H1 (cell line): ENCODE measurements around the gene ZFYVE27. TPM values are rescaled to one million over a fixed set of nuclear protein-coding genes. Genes with fewer than 3 reads are reported as not detected.

Experiments used
- CTCF ChIA-PET: fragments of 300-600 bp; sonication (Branson Sonifier 250); formaldehyde crosslinking; loops from one replicate; lab custom pipeline; 2021; ENCODE audit not compliant: partially characterized antibody; lab: Charles Lee
- POLR2A ChIA-PET: fragments of 300-600 bp; sonication (Branson Sonifier 250); formaldehyde crosslinking; loops from one replicate; lab custom pipeline; 2021; ENCODE audit warnings: inconsistent platforms; ENCODE audit not compliant: partially characterized antibody; lab: Charles Lee
- DNase-seq, 2 experiments: peaks; one replicate each; pipeline versions ENCODE4 v3.0.0 to v3.0.0-alpha.2; 2010 to 2022; ENCODE audit warnings: low spot score in 2 of 2, low read depth in 1 of 2, mixed read lengths in 1 of 2
- FAIRE-seq: peaks from 2 replicates; lab custom pipeline; 2011; peaks lifted over from hg19 to GRCh38; lab: Jason Lieb, UNC
- H2AFZ ChIP-seq: 2 replicates; pipeline ENCODE4 v1.8.1; 2012; ENCODE audit warnings: low read length, inconsistent platforms
- H2AK5ac ChIP-seq: 2 replicates; pipeline ENCODE4 v1.6.1; 2013; ENCODE audit warnings: low read depth, low read length
- H2BK120ac ChIP-seq: replicated peaks from 2 replicates; pipeline ENCODE3; 2013; ENCODE audit warnings: low read depth, low read length, inconsistent platforms
- H2BK12ac ChIP-seq: 2 replicates; pipeline ENCODE4 v1.6.1; 2013; ENCODE audit warnings: low read depth, low read length
- H2BK15ac ChIP-seq: 2 replicates; pipeline ENCODE4 v1.6.1; 2013; ENCODE audit warnings: low read length
- H2BK20ac ChIP-seq: 2 replicates; pipeline ENCODE4 v1.6.1; 2013; ENCODE audit warnings: low read length
- H2BK5ac ChIP-seq: 2 replicates; pipeline ENCODE4 v1.6.1; 2013; ENCODE audit warnings: low read depth, low read length
- H3K14ac ChIP-seq: 2 replicates; pipeline ENCODE4 v1.6.1; 2013; ENCODE audit warnings: inconsistent platforms; ENCODE audit not compliant: insufficient read length
- H3K18ac ChIP-seq: 2 replicates; pipeline ENCODE4 v1.6.1; 2013; ENCODE audit warnings: low read length; ENCODE audit errors: extremely low read depth
- H3K23ac ChIP-seq: 2 replicates; pipeline ENCODE4 v1.6.1; 2013; ENCODE audit warnings: inconsistent platforms; ENCODE audit not compliant: insufficient read length
- H3K23me2 ChIP-seq: 2 replicates; pipeline ENCODE4 v1.6.1; 2013; ENCODE audit warnings: low read depth, low read length
- H3K27ac ChIP-seq: 2 replicates; pipeline ENCODE4 v1.6.1; 2011; ENCODE audit warnings: low read depth, low read length, inconsistent platforms
- H3K27me3 ChIP-seq, 4 experiments: replicated peaks in 1 of 4; 1 replicate in 1 of 4; 2 replicates in 3 of 4; pipeline versions ENCODE4 v1.6.1 to v1.8.1; 2011 to 2013; ENCODE audit warnings: low read length in 3 of 4, mild to moderate bottlenecking in 3 of 4, inconsistent platforms in 2 of 4, mixed read lengths in 2 of 4, moderate library complexity in 1 of 4; ENCODE audit not compliant: control insufficient read depth in 3 of 4, insufficient read depth in 3 of 4; ENCODE audit errors: extremely low read depth in 1 of 4
- H3K36me3 ChIP-seq, 4 experiments: 2 replicates each; pipeline versions ENCODE4 v1.6.1 to v1.8.1; 2011 to 2013; ENCODE audit warnings: mild to moderate bottlenecking in 4 of 4, low read length in 3 of 4, moderate library complexity in 2 of 4, control low read depth in 1 of 4, inconsistent platforms in 1 of 4; ENCODE audit not compliant: insufficient read depth in 4 of 4, control insufficient read depth in 2 of 4
- H3K4ac ChIP-seq: replicated peaks from 2 replicates; pipeline ENCODE3; 2013; ENCODE audit warnings: low read length, low read depth, mixed read lengths, inconsistent platforms; ENCODE audit not compliant: insufficient read length
- H3K4me1 ChIP-seq, 4 experiments: replicated peaks in 1 of 4; 1 replicate in 1 of 4; 2 replicates in 3 of 4; pipeline versions ENCODE4 v1.6.1 to v1.8.1; 2011 to 2013; ENCODE audit warnings: low read length in 3 of 4, inconsistent platforms in 2 of 4, mixed read lengths in 1 of 4; ENCODE audit not compliant: insufficient read depth in 4 of 4, control insufficient read depth in 3 of 4
- H3K4me2 ChIP-seq, 2 experiments: 2 replicates each; pipeline versions ENCODE4 v1.6.1 to v1.8.1; 2011 to 2013; ENCODE audit warnings: low read depth in 2 of 2, low read length in 2 of 2, control low read depth in 1 of 2, inconsistent platforms in 1 of 2, mild to moderate bottlenecking in 1 of 2; ENCODE audit not compliant: insufficient read depth in 1 of 2
- H3K4me3 ChIP-seq, 4 experiments: fragments of 200-600, 300-600 bp in 1 of 4; sonication (generic), shearing (Covaris generic), sonication (Bioruptor Twin) in 1 of 4; 2 replicates each; pipeline versions ENCODE4 v1.5.1 to v1.8.1; 2011 to 2016; ENCODE audit warnings: low read length in 4 of 4, low read depth in 3 of 4, control low read depth in 2 of 4, inconsistent platforms in 2 of 4, mild to moderate bottlenecking in 2 of 4, mixed read lengths in 1 of 4, moderate library complexity in 1 of 4; ENCODE audit not compliant: insufficient read depth in 2 of 4; ENCODE audit errors: extremely low read depth in 1 of 4
- H3K56ac ChIP-seq: replicated peaks from 2 replicates; pipeline ENCODE3; 2013; ENCODE audit warnings: low read depth, mild to moderate bottlenecking, mixed read lengths, low read length, inconsistent platforms; ENCODE audit not compliant: insufficient read length
- H3K79me1 ChIP-seq: 2 replicates; pipeline ENCODE4 v1.6.1; 2013; ENCODE audit warnings: low read depth, low read length, control low read depth
- H3K79me2 ChIP-seq, 2 experiments: 2 replicates each; pipeline versions ENCODE4 v1.6.1 to v1.8.1; 2012 to 2013; ENCODE audit warnings: low read length in 2 of 2, mild to moderate bottlenecking in 2 of 2, inconsistent platforms in 1 of 2; ENCODE audit not compliant: insufficient read depth in 2 of 2, control insufficient read depth in 1 of 2
- H3K9ac ChIP-seq, 4 experiments: replicated peaks in 1 of 4; 1 replicate in 1 of 4; 2 replicates in 3 of 4; pipeline versions ENCODE4 v1.6.1 to v1.8.1; 2011 to 2013; ENCODE audit warnings: low read depth in 3 of 4, low read length in 3 of 4, control low read depth in 2 of 4, mild to moderate bottlenecking in 2 of 4, moderate library complexity in 2 of 4, inconsistent platforms in 1 of 4; ENCODE audit errors: extremely low read depth in 1 of 4
- H3K9me3 ChIP-seq, 2 experiments: 2 replicates each; pipeline versions ENCODE4 v1.6.1 to v1.8.1; 2012 to 2013; ENCODE audit warnings: mild to moderate bottlenecking in 2 of 2, moderate library complexity in 2 of 2, control low read depth in 1 of 2, inconsistent platforms in 1 of 2, low read depth in 1 of 2, low read length in 1 of 2, mixed read lengths in 1 of 2; ENCODE audit not compliant: insufficient read depth in 2 of 2
- H4K20me1 ChIP-seq, 2 experiments: replicated peaks in 1 of 2; 2 replicates each; pipeline versions ENCODE3 to v1.8.1; 2011 to 2013; ENCODE audit warnings: inconsistent platforms in 2 of 2, low read length in 2 of 2, mild to moderate bottlenecking in 1 of 2; ENCODE audit not compliant: insufficient read depth in 2 of 2, control insufficient read depth in 1 of 2
- H4K5ac ChIP-seq: 2 replicates; pipeline ENCODE4 v1.6.1; 2013; ENCODE audit warnings: low read length, low read depth, mixed read lengths, inconsistent platforms; ENCODE audit not compliant: insufficient read length
- H4K8ac ChIP-seq: 2 replicates; pipeline ENCODE4 v1.8.0; 2013; ENCODE audit warnings: mild to moderate bottlenecking, moderate library complexity, low read length, inconsistent platforms; ENCODE audit not compliant: insufficient read depth; ENCODE audit errors: extremely low read depth
- H4K91ac ChIP-seq: replicated peaks from 2 replicates; pipeline ENCODE3; 2013; ENCODE audit warnings: low read length, mixed read lengths, inconsistent platforms; ENCODE audit not compliant: insufficient read length
- CBX5 ChIP-seq: fragments of 300-800, 300-1000 bp; sonication (generic); IDR thresholded peaks from 2 replicates; pipeline ENCODE4 v1.7.1; 2016; ENCODE audit warnings: antibody characterized with exemption, low read length, low read depth
- GABPA ChIP-seq: IDR thresholded peaks from 2 replicates; pipeline ENCODE4 v1.6.1; 2011; ENCODE audit warnings: mild to moderate bottlenecking, low read length, moderate library complexity, borderline replicate concordance; ENCODE audit not compliant: insufficient read depth
- HDAC2 ChIP-seq, 2 experiments: fragments of 300-600 bp in 1 of 2; sonication (generic) in 1 of 2; IDR thresholded peaks; 2 replicates each; pipeline ENCODE4 v1.6.1; 2011 to 2012; ENCODE audit warnings: low read depth in 2 of 2, low read length in 2 of 2, mild to moderate bottlenecking in 2 of 2, moderate library complexity in 2 of 2, borderline replicate concordance in 1 of 2, inconsistent platforms in 1 of 2
- JUN ChIP-seq: IDR thresholded peaks from 2 replicates; pipeline ENCODE4 v1.6.1; 2011; ENCODE audit warnings: low read depth, mild to moderate bottlenecking, improper control_type of control experiment, low read length
- KDM1A ChIP-seq: fragments of 200-600, 300-600 bp; sonication (generic); IDR thresholded peaks from 2 replicates; pipeline ENCODE4 v1.7.1; 2016; ENCODE audit warnings: mild to moderate bottlenecking, low read length, borderline replicate concordance
- RXRA ChIP-seq: IDR thresholded peaks from 2 replicates; pipeline ENCODE4 v1.6.1; 2011; ENCODE audit warnings: low read depth, mild to moderate bottlenecking, low read length, moderate library complexity; ENCODE audit not compliant: insufficient read depth
- SIRT6 ChIP-seq: IDR thresholded peaks from one replicate; pipeline ENCODE4 v1.7.1; 2012; ENCODE audit warnings: low read length, inconsistent platforms
- SIX5 ChIP-seq: IDR thresholded peaks from 2 replicates; pipeline ENCODE4 v1.6.1; 2011; ENCODE audit warnings: mild to moderate bottlenecking, low read depth, low read length
- SUZ12 ChIP-seq: fragments of 200-600 bp; sonication (generic); IDR thresholded peaks from 2 replicates; pipeline ENCODE4 v1.6.1; 2012; ENCODE audit warnings: mild to moderate bottlenecking, inconsistent platforms, low read length, moderate library complexity, mixed read lengths
- TBP ChIP-seq: IDR thresholded peaks from 2 replicates; pipeline ENCODE4 v1.6.1; 2011; ENCODE audit warnings: low read depth, low read length, improper control_type of control experiment
- WGBS, 2 experiments: shearing (Covaris generic) in 1 of 2; methylation state at CpG; one replicate each; pipeline versions ENCODE4 v1.1.6 to v1.1.7; 2013 to 2015; ENCODE audit warnings: low lambda C conversion rate in 2 of 2, mixed read lengths in 2 of 2, inconsistent platforms in 1 of 2, low coverage in 1 of 2, missing lambda C conversion rate in 1 of 2; ENCODE audit not compliant: insufficient replicate concordance in 2 of 2, insufficient coverage in 1 of 2, insufficient read length in 1 of 2; ENCODE audit errors: extremely low coverage in 1 of 2, missing lambda C conversion rate in 1 of 2; 5-methylcytosine and 5-hydroxymethylcytosine counted together
- polyA plus RNA-seq, 7 experiments: library from polyadenylated mRNA; depleted of rRNA in 3 of 7; stranded (reverse) in 5 of 7; unstranded in 2 of 7; fragments of >200 nt in 5 of 7; fragments of 200-250 nt in 2 of 7; gene quantifications; 1 replicate in 5 of 7; 2 replicates in 1 of 7; 4 replicates in 1 of 7; pipeline versions ENCODE4 v1.2.1 to v1.2.3, GENCODE V29; 2011 to 2013; ENCODE audit warnings: missing spikeins in 2 of 7, mixed read lengths in 2 of 7
- total RNA-seq: library from RNA; stranded (reverse); fragmentation: NEBNext Ultra II Directional; extraction: Animal tissue kit (Norgen Biotek cat#: 25700); gene quantifications from 2 replicates; pipeline ENCODE4 v1.2.1, GENCODE V29; 2021
- TF ChIP-seq, protein P1 (sequence below): IDR thresholded peaks from 2 replicates; pipeline ENCODE4 v1.6.1; 2012; ENCODE audit warnings: inconsistent platforms
- TF ChIP-seq, protein P2 (sequence below): IDR thresholded peaks from 2 replicates; pipeline ENCODE4 v1.6.1; 2011; ENCODE audit warnings: low read length, improper control_type of control experiment

The ZFYVE27 gene
- total and polyA plus RNA-seq, 2 of the 8 experiments (the other 6 are each of a cell fraction or from before 2014, with no cell fraction given) = 16.6 to 19.8 TPM

DNA sequence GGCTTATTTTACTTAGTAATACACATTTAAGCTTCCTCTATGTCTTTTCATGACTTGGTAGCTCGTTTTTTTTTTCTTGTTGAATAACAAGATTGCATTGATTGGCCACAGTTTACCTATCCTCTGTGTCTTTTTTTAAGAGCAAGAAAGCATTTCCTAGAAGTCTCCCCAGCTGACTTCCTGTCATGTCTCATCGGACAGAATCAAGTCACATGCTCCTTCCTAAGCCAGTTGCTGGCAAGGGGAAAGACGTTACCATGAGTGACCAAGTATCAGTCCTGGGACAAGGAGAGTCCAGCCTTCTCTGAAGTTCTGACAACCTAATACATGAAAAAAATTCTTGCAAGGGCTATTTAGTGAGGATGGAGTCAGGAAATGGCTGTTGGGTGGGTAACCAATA lies 59.7 kb downstream of the ZFYVE27 start:
- Histone ChIP-seq H2BK12ac (no peak overlapping the region), H3K4ac (no peak overlapping the region), H3K4me2 (no peak overlapping the region), H3K27me3 (no peaks in the 10 kb centered on the region; a peak in 1 of 7 replicates), H3K79me1 (no peaks in the 10 kb centered on the region), H3K56ac (no peak overlapping the region), H3K27ac (no peak overlapping the region), H3K9me3 (no peaks in the 10 kb centered on the region; a peak in 1 of 4 replicates), H2BK5ac (no peak overlapping the region), H3K23me2 (no peaks in the 10 kb centered on the region; the same call in 1 of the 2 replicates), H2BK15ac (no peak overlapping the region), H4K20me1 (no peaks in the 10 kb centered on the region), H2AFZ (no peak overlapping the region), H4K5ac (no peak overlapping the region), H3K9ac (no peak overlapping the region), H3K23ac (no peak overlapping the region), H4K91ac (no peak overlapping the region), H3K14ac (no peak overlapping the region), H3K18ac (no peak overlapping the region), H2BK20ac (no peak overlapping the region), H3K4me1 (peaks cover 0 to 3% (median 0%) of the 10 kb centered on the region in 4 experiments; a peak in 1 of 7 replicates), H3K79me2 (no peaks in the 10 kb centered on the region), H3K36me3 (no peaks in the 10 kb centered on the region), H2BK120ac (no peak overlapping the region), H4K8ac (no peak overlapping the region), H3K4me3 (no peak overlapping the region), H2AK5ac (no peak overlapping the region)
- CTCF ChIA-PET = interaction anchor here (0.6 to 15.1 kb wide), 11 partner anchors 10 to 628 kb away, joined by 3 to 236 read pairs (median 4); no protein-coding TSS in a partner anchor
- whole genome bisulfite sequencing, 2 experiments = 72% methylated on average over 3 of the region's 3 CpGs; no CpG with 5 or more reads in 1 of the 2 experiments
- POLR2A ChIA-PET = no interaction called here
- FAIRE-seq = no peak
- DNase-seq = no peak
- TF ChIP-seq TBP (no peak), SUZ12 (no peak), KDM1A (no peak), SIRT6 (no peak), SIX5 (no peak), GABPA (no peak), HDAC2 (IDR thresholded peaks at IDR 0.05; ENCODE audit: borderline replicate concordance in 1 of 2, low read depth in 2 of 2, low read length in 2 of 2) (no peak), CBX5 (no peak), RXRA (no peak), JUN (no peak)
- TF ChIP-seq, protein P1, sequence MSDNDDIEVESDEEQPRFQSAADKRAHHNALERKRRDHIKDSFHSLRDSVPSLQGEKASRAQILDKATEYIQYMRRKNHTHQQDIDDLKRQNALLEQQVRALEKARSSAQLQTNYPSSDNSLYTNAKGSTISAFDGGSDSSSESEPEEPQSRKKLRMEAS = no peak
- TF ChIP-seq, protein P2, sequence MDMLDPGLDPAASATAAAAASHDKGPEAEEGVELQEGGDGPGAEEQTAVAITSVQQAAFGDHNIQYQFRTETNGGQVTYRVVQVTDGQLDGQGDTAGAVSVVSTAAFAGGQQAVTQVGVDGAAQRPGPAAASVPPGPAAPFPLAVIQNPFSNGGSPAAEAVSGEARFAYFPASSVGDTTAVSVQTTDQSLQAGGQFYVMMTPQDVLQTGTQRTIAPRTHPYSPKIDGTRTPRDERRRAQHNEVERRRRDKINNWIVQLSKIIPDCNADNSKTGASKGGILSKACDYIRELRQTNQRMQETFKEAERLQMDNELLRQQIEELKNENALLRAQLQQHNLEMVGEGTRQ = no peak
